Fibroblast of villous mesenchyme (primary cell): ENCODE measurements around the gene HOXA1. TPM values are rescaled to one million over a fixed set of nuclear protein-coding genes. Genes with fewer than 3 reads are reported as not detected.

Source experiments
- DNase-seq: peaks from one replicate; pipeline ENCODE4 v3.0.0-alpha.2; 2010; ENCODE audit warnings: low read depth
- H3K4me3 ChIP-seq: 2 replicates; pipeline ENCODE4 v1.5.1; 2011; ENCODE audit warnings: low read depth, mild to moderate bottlenecking, low read length
- total RNA-seq: library from RNA; depleted of rRNA; stranded (reverse); fragments of >200 nt; gene quantifications from 2 replicates; pipeline ENCODE4 v1.2.3, GENCODE V29; 2012
- TF ChIP-seq, protein P1 (sequence below): IDR thresholded peaks from 2 replicates; pipeline ENCODE4 v1.5.1; 2012; ENCODE audit warnings: low read depth, mild to moderate bottlenecking, low read length; ENCODE audit not compliant: insufficient read depth

HOXA1 gene
- total RNA-seq, 1 donor = 0.43 TPM

GRCh38 chr7:27116962-27117886 is 21.4 kb upstream of the HOXA1 start:
- no peak overlapping the region for H3K4me3 ChIP-seq
- DNase-seq = no peak
- TF ChIP-seq, protein P1, sequence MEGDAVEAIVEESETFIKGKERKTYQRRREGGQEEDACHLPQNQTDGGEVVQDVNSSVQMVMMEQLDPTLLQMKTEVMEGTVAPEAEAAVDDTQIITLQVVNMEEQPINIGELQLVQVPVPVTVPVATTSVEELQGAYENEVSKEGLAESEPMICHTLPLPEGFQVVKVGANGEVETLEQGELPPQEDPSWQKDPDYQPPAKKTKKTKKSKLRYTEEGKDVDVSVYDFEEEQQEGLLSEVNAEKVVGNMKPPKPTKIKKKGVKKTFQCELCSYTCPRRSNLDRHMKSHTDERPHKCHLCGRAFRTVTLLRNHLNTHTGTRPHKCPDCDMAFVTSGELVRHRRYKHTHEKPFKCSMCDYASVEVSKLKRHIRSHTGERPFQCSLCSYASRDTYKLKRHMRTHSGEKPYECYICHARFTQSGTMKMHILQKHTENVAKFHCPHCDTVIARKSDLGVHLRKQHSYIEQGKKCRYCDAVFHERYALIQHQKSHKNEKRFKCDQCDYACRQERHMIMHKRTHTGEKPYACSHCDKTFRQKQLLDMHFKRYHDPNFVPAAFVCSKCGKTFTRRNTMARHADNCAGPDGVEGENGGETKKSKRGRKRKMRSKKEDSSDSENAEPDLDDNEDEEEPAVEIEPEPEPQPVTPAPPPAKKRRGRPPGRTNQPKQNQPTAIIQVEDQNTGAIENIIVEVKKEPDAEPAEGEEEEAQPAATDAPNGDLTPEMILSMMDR = no peak

DNA sequence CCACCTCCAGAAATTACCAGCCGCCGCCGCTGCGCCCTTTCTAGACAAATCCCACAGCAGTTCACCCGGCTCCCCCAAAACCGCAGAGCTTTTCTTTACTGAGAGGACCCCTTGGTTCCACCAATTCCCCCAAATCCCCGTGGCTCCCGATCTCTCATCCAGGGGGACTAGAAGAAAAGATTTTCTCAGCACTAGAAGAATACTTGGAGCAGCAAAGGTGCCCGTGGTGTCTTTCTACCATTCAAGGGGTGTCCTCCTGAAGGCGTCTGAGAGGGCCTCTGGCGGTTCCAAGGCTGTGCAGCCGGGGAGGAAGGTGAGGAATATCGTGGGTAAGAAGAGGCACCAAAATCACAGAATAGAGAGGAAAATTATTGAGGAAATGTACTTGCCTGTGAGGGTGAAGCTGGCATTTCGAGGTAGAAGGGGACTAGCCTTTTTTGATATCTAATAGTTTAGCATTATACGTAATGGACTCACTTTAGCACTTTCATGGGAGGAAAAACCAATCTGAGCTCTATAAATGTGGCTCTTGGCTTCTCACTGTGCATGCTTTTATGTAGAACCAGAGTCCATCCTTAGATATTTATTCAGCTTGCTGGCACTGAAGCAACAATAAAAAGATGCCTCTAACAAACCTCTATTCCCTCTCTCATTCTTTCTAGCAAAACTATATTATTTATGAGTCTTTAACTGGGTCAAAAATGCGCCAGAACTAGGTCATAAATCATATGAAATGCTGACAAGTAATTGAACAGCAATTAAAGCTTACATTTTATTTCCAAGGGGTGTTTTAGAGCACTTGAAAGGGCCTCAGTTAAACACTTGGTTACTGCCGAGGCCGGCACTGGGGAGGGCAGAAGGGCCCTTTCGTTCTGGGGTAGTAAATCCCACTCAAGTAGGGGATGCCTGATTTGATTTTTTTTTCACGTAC is 20.5 kb upstream of the HOXA1 start:
- TF ChIP-seq, protein P1 = no peak
- no peak for DNase-seq
- peak overlapping the region; percentile 9 for H3K4me3 ChIP-seq

GRCh38 chr7:27115221-27116026 is 19.6 kb upstream of the HOXA1 start:
- H3K4me3 ChIP-seq = peak overlapping the region; percentile 18
- TF ChIP-seq, protein P1 = no peak
- DNase-seq = peak; percentile 88

DNA sequence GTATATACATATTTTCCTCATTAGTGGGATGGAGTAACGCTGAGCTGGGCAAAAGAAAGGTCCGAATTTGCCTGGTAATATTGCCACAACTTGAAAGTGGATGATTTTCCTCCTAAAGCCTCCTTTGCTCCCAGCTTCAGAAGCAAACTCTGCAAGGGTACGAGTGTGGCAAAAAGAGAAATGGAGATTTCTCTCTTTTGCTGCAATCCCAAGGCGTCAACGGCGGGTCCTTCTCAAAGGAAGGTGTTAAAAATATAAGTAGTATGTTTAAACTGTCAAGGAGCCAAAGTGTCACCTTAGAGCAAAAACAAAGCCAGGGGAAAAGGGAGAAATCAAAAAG is 19.1 kb upstream of the HOXA1 start:
- no peak for DNase-seq
- TF ChIP-seq, protein P1 = no peak
- H3K4me3 ChIP-seq = no peak overlapping the region

- TF ChIP-seq, protein P1 = no peak
- DNase-seq = no peak
These were observed 18.4 kb upstream of the HOXA1 start for GRCh38 chr7:27113991-27114769.

More at GRCh38 chr7:27113991-27114769, 18.4 kb upstream of the HOXA1 start:
- H3K4me3 ChIP-seq = peak overlapping the region; percentile 12
